T-helper 2 cell treated with Interferon-gamma antibody and Interleukin-4, amounts not matched to agents 5 μg/mL and 100 μg/mL, for 36 hours (primary cell): Measurements from ENCODE around the gene SLC4A8.
"Not testable (repeated sequence)": the region's sequence is repeated elsewhere in the genome, so short reads cannot be mapped to it uniquely, and the experiment has no call there.

Experiments used
- DNase-seq: peaks from one replicate; pipeline ENCODE4 v3.0.0; 2021; ENCODE audit warnings: low spot score
- H3K27ac Mint-ChIP-seq: one replicate; pipeline ENCODE4 v1.8.0; 2021; ENCODE audit warnings: mild to moderate bottlenecking, mixed read lengths
- H3K27me3 Mint-ChIP-seq: one replicate; pipeline ENCODE4 v1.8.0; 2021; ENCODE audit warnings: low read depth, mixed read lengths
- H3K36me3 Mint-ChIP-seq: one replicate; pipeline ENCODE4 v1.8.0; 2021; ENCODE audit warnings: low read depth, mixed read lengths
- H3K4me1 Mint-ChIP-seq: one replicate; pipeline ENCODE4 v1.8.0; 2021; ENCODE audit warnings: low read depth, mixed read lengths
- H3K4me3 Mint-ChIP-seq: one replicate; pipeline ENCODE4 v1.8.0; 2022; ENCODE audit warnings: mild to moderate bottlenecking, moderate library complexity, mixed read lengths
- H3K9me3 Mint-ChIP-seq: one replicate; pipeline ENCODE4 v1.8.0; 2021; ENCODE audit warnings: mixed read lengths

Gene SLC4A8

DNA sequence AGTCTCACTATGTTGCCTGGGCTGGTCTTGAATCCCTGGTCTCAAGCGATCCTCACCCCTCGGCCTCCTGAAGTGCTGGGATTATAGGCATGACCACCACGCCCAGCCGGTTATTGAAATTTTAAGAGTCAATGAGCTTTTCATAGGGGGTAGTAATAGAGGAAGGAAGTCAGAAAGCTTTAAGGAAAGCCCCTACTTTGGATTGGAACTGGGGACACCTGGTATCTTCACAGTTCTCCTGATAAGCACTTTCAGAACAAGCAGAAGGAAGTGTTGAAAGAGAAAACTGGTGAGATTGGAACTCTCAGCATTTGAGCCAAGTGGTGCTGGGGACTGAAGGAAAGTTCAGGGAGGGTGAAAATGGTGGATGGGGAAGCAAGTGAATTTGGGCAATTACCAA, 5.1 kb downstream of the SLC4A8 start:
- no peak for DNase-seq
- Mint-ChIP-seq H3K27ac (no peak overlapping the region), H3K36me3 (no peaks in the 10 kb centered on the region), H3K9me3 (no peaks in the 10 kb centered on the region), H3K4me3 (no peak overlapping the region), H3K27me3 (peaks cover 26% of the 10 kb centered on the region), H3K4me1 (peaks cover 20% of the 10 kb centered on the region)

DNA sequence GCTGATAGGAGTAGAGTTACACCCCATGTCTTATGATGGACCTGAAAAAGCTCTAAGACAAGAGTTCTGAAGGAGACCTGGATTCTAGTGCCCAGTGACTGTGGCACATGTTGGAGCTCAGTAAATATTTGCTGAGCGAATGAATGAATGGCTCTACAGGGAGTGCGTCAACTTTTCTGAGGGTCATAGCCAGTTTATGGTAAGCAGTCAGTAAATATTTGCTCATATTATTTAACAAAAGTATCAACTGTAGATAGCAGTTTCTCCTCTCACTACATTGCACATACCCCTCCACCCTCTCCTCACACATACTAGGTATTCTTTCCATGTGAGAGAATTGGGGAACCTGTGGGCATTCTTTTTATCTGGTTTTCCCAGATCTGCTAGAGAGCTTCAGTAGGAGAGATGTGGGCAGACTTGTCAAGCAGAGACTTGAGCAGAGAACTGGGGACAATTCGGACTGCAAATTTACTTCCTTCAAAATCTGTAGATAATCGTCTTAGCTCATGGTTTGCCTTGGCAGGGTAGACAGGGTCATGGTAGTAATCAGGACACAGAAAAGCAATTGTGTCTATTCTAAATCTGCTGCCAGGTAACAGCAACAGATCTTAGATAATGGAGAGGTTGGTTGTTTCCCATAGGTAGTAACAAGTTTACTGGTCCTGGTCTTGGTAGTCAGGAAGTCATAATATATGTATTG, 5.7 kb downstream of the SLC4A8 start:
- Mint-ChIP-seq H3K36me3 (no peaks in the 10 kb centered on the region), H3K27me3 (peaks cover 30% of the 10 kb centered on the region), H3K9me3 (no peaks in the 10 kb centered on the region), H3K4me3 (no peak overlapping the region), H3K4me1 (peaks cover 18% of the 10 kb centered on the region), H3K27ac (no peak overlapping the region)
- no peak for DNase-seq

DNA sequence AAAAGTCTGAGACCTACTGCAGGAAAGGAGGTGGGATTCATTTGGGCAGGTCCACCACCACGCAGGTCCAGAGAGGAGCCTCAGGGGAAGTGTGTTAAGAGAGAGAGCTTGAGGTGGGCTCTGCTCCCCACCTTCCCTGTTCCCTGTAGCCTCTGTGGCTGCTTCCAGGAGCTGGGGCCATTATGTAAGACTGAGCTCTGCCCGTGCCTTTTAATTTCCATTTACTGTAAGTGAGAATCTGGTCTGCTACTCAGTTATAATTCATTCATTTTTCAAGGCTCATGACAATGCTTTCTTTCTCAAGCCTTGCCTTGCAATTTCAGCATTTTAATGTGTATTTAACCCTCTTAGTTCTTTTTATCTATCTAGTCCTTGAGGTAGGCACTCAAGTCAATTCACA, 8.3 kb downstream of the SLC4A8 start:
- peaks cover 16% of the 10 kb centered on the region for H3K4me1 Mint-ChIP-seq
- no peak for DNase-seq
- no peak overlapping the region for H3K4me3 Mint-ChIP-seq
- no peak overlapping the region for H3K27ac Mint-ChIP-seq
- no peaks in the 10 kb centered on the region for H3K9me3 Mint-ChIP-seq
- H3K27me3 Mint-ChIP-seq, result peaks cover 33% of the 10 kb centered on the region
- no peaks in the 10 kb centered on the region for H3K36me3 Mint-ChIP-seq

DNA sequence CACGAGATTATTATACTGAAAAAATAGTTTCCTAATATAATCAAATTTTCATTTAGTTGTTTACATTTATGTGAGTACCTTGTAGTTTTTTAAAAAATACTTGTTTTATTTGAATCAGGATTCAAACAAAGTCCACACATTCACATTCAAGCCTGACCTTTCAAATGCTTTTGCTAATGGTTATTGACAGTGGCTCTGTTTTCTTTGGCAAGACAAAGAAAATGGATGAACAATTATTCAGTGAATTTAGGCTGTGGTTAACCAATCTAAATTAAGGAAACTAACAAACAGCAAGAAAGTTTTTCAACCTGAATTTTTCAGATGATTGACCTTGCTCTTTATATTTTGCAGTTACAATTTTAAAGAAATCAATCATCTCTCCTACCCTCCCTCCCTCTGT, 9.7 kb downstream of the SLC4A8 start:
- Mint-ChIP-seq H3K27ac (no peak overlapping the region), H3K4me3 (no peak overlapping the region), H3K36me3 (peaks cover under 1% of the 10 kb centered on the region), H3K27me3 (peaks cover 33% of the 10 kb centered on the region), H3K9me3 (no peaks in the 10 kb centered on the region), H3K4me1 (peaks cover 24% of the 10 kb centered on the region)
- DNase-seq, result no peak

DNA sequence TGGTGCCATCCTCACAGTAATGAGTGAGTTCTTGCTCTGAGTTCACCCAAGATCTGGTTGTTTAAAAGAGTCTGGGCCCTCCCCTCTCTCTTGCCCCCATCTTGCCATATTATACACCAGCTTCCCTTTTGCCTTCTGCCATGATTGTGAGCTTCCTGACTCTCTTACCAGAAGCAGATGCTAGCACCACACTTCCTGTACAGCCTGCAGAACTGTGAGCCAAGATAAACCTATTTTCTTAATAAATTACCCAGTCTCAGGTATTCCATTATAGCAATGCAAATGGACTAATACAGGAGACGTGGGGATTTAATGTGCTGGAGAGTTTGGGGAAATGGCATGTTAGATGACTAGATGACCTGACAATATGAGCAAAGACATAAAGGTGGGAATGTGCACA, 12.8 kb downstream of the SLC4A8 start:
- Mint-ChIP-seq H3K4me3 (no peak overlapping the region), H3K27ac (no peak overlapping the region), H3K27me3 (peaks cover 23% of the 10 kb centered on the region), H3K4me1 (peaks cover 45% of the 10 kb centered on the region), H3K36me3 (peaks cover 4% of the 10 kb centered on the region), H3K9me3 (no peaks in the 10 kb centered on the region)
- no peak for DNase-seq

DNA sequence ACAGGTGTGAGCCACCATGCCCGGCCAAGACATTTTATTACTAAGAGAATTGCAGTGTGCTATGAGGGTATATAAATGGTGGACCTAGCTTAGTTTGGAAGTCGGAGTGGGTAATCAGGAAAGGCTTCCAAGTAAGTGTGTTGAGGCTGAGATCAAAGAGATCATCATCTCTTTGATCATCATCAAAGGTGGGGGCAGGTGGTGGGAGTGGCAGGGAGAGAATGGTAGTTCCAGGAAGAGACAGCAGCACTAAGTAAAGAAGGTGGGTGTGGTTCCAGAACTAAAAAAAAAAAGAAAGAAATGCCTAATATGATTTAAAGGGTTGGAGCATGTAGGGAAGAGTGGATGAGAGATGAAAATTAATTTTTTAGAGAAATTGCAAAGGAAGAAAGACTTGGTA, 14.7 kb downstream of the SLC4A8 start:
- peaks cover 4% of the 10 kb centered on the region for H3K36me3 Mint-ChIP-seq

DNA sequence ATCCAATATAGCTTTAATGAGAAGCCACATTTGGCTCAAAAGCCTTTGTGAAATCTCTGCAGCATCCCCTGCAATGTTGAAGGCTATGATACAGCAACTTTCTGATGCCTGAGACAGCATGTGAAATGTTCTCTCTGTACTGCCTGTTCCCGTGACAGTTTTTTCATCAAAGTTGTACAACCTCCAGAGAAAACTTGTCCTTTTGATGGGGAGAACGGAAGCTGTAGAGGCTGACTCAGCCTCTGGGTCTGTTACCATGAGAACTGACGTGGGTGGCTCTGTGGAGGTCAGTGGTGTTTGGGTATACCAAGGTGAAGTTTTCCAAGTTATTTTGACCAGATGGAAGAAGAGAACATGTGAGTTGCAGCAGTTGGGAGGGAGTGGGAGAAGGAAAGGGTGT, 17.0 kb downstream of the SLC4A8 start:
- H3K27ac Mint-ChIP-seq, result no peak overlapping the region

More for the DNA sequence above, 14.7 kb downstream of the SLC4A8 start:
- Mint-ChIP-seq H3K27me3 (peaks cover 10% of the 10 kb centered on the region), H3K27ac (peak overlapping the region; percentile 49), H3K9me3 (no peaks in the 10 kb centered on the region), H3K4me3 (peak overlapping the region; percentile 71), H3K4me1 (peaks cover 42% of the 10 kb centered on the region)
- no peak for DNase-seq

DNA sequence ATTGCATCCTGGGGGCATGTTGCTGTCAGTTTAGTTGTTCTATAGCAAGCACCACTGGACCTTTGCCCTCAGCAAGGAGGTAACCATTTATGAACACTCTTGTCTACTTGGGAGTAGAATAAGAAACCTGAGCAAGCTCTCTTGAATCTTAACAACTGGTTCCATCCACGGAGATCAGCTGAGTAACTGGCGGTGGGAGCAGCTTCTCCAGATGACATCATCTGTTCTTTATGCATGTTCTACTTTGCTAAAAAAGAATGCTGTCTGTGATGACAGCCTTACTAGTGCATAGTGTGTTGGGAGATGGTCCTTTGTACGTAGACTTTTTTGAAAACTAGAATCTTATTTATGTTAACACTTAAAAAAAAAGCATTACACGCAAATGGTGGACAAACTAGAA, 17.7 kb downstream of the SLC4A8 start:
- H3K27me3 Mint-ChIP-seq, result peaks cover 4% of the 10 kb centered on the region
- DNase-seq, result no peak
- no peak overlapping the region for H3K27ac Mint-ChIP-seq
- H3K9me3 Mint-ChIP-seq, result no peaks in the 10 kb centered on the region
- H3K4me3 Mint-ChIP-seq, result no peak overlapping the region
- H3K36me3 Mint-ChIP-seq, result peaks cover 4% of the 10 kb centered on the region
- peaks cover 39% of the 10 kb centered on the region for H3K4me1 Mint-ChIP-seq

More for the DNA sequence above, 17.0 kb downstream of the SLC4A8 start:
- peaks cover 4% of the 10 kb centered on the region for H3K27me3 Mint-ChIP-seq
- H3K36me3 Mint-ChIP-seq, result peaks cover 4% of the 10 kb centered on the region
- no peaks in the 10 kb centered on the region for H3K9me3 Mint-ChIP-seq
- H3K4me3 Mint-ChIP-seq, result peak overlapping the region; percentile 6
- H3K4me1 Mint-ChIP-seq, result peaks cover 42% of the 10 kb centered on the region
- peak; percentile 10 for DNase-seq

DNA sequence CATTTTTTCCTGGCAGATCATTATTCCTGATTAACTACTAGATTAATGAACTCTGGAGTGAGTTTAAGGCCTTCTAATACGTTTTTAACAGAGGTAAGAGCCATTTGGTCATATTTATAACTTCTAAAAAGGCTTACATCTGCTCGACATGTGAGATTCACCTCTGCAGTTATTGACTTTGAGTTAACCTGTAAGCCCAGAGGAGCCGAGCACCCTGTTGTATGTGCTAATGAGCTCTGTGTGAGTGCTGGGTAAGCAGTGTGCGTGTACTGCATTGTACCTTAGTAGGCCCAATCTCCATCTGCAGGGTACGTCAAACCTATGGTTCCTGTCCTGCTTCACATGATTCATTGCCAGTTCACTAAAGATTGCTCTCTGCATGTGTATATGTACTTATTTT, 18.9 kb downstream of the SLC4A8 start:
- H3K36me3 Mint-ChIP-seq, result peaks cover 4% of the 10 kb centered on the region
- no peak for DNase-seq
- H3K27me3 Mint-ChIP-seq, result peaks cover 6% of the 10 kb centered on the region
- peaks cover 35% of the 10 kb centered on the region for H3K4me1 Mint-ChIP-seq
- no peak overlapping the region for H3K4me3 Mint-ChIP-seq
- H3K27ac Mint-ChIP-seq, result no peak overlapping the region
- no peaks in the 10 kb centered on the region for H3K9me3 Mint-ChIP-seq

DNA sequence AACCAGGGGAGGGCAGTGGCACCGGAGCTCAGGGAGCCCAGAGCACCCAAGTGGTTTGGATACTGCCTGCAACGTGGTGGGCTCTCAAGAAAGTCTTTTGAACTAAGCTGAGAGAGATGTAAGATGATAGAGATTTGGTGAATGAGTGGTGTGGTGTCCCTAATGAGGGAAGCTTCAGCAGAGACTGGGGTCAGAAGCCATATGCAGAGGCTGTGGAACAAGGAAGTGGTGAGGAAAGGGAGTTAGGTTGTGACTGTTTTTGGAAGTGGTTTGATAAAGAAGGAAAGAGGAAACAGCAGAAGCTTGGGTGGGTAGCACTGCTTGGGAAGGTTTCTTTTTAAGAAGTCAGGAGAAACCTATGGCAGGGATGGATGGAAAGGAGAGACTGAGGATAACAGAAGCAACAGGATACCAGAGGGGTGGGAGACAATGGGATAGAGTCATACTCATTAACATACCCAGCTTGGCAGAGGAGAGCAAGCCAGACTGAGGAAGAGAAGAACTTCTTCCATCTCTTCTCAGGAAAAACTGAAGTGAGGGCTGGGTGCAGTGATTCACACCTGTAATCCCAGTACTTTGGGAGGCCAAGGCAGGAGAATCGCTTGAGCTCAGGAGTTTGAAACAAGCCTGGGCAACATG, 24.1 kb downstream of the SLC4A8 start:
- no peak for DNase-seq
- H3K4me1 Mint-ChIP-seq, result peaks cover 7% of the 10 kb centered on the region
- peaks cover 3% of the 10 kb centered on the region for H3K36me3 Mint-ChIP-seq
- no peak overlapping the region for H3K4me3 Mint-ChIP-seq
- H3K27me3 Mint-ChIP-seq, result peaks cover 9% of the 10 kb centered on the region
- no peaks in the 10 kb centered on the region for H3K9me3 Mint-ChIP-seq
- H3K27ac Mint-ChIP-seq, result peak overlapping the region; percentile 44

DNA sequence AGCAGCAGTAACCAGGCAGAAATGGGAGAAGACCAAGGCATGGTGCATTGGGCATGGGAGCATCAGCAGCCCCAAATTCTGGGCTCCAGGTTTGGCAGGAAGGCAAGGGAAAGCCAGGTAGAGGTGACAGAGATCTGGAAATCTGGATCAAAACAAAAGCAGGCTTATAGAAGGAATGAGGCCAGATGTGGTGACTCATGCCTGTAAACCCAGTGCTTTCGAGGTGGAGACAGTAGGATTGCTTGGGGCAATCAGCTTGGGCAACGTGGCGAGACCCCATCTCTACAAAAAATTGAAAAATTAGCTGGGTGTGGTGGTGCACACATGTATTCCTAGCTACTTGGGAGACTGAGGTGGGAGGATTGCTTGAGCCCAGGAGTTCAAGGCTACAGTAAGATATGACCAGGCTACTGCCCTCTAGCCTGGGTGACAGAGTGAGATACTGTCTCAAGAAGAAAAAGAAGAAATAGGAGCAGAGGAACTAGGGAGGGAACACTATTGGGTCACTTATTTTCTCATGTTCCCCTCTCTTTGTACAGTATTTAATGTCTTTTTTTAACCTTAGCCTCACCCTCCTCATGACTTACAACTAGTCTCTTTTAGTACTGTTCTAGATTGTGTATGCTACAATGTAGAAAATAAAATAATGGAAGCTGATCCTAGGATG, 25.1 kb downstream of the SLC4A8 start:
- H3K27me3 Mint-ChIP-seq, result peaks cover 9% of the 10 kb centered on the region
- no peaks in the 10 kb centered on the region for H3K9me3 Mint-ChIP-seq
- H3K4me3 Mint-ChIP-seq, result no peak overlapping the region
- DNase-seq, result no peak
- peaks cover 3% of the 10 kb centered on the region for H3K36me3 Mint-ChIP-seq
- H3K27ac Mint-ChIP-seq, result no peak overlapping the region
- peaks cover 7% of the 10 kb centered on the region for H3K4me1 Mint-ChIP-seq

DNA sequence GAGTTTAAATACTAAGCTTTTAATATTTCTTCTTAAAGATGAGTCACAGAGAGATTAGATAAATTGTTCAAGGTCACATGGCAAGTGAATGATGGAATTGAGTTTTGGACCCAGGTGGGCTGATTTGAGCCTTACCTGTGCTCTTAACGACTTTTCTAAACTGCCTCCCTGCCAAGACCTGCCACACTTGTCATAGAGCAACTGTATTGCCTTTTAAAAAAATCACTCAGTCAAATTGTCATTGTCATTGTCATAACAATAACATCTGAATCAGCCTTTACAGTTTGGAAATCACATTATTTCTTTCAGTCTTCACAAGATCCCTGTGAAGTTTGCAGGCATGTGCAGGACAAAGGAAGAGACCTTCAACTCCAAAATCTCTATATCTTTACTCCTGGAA, 25.7 kb downstream of the SLC4A8 start:
- Mint-ChIP-seq H3K4me3 (no peak overlapping the region), H3K27me3 (peaks cover 9% of the 10 kb centered on the region), H3K27ac (no peak overlapping the region), H3K9me3 (no peaks in the 10 kb centered on the region), H3K36me3 (peaks cover 3% of the 10 kb centered on the region), H3K4me1 (peaks cover 7% of the 10 kb centered on the region)
- DNase-seq, result no peak

DNA sequence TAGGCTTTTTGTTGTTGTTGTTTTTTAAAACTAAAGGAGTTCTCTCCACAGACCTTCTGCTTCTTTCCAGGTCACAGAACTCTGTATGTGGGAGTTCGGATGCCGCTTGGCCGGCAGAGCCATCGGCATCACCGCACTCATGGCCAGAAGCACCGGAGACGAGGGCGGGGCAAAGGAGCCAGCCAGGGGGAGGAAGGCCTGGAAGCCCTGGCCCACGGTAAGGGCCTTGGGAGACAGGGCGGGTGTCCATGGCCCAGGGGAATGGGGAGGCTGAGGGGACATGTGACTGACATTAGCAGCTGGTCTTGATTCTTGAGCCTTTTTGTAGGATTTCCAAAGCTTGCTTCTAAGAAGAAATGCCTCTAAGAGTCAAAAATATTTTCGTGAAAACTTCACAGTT, 26.2 kb downstream of the SLC4A8 start:
- H3K27ac Mint-ChIP-seq, result no peak overlapping the region
- H3K9me3 Mint-ChIP-seq, result no peaks in the 10 kb centered on the region
- DNase-seq, result no peak
- peaks cover 9% of the 10 kb centered on the region for H3K27me3 Mint-ChIP-seq
- H3K4me1 Mint-ChIP-seq, result peaks cover 7% of the 10 kb centered on the region
- H3K36me3 Mint-ChIP-seq, result peaks cover 3% of the 10 kb centered on the region
- no peak overlapping the region for H3K4me3 Mint-ChIP-seq

DNA sequence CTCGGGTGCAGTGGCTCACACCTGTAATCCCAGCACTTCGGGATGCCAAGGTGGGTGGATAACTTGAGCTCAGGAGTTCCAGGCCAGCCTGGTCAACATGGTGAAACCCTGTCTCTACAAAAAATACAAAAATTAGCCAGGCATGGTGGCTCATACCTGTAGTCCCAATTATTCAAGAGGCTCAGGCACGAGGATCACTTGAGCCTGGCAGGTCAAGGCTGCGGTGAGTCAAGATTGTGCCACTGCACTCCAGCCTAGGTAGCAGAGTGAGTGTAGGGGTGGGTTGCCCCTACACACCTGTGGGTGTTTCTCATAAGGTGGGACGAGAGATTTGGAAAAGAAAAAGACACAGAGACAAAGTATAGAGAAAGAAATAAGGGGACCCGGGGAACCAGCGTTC, 29.4 kb downstream of the SLC4A8 start:
- not testable (repeated sequence) for H3K27ac Mint-ChIP-seq, H3K4me1 Mint-ChIP-seq, H3K9me3 Mint-ChIP-seq, DNase-seq, H3K4me3 Mint-ChIP-seq, H3K36me3 Mint-ChIP-seq, H3K27me3 Mint-ChIP-seq
